K562 (cell line): Measurements from ENCODE around the gene XKR7. TPM values are rescaled to one million over a fixed set of nuclear protein-coding genes. Genes with fewer than 3 reads are reported as not detected.

Source experiments
- ATAC-seq: fragments of 200-7000 bp; cut with Tn5 transposase; 3 replicates; pipeline ENCODE4 v1.9.1; 2020; ENCODE audit warnings: moderate library complexity
- BruUV-seq: library from RNA; stranded (reverse); fragments of 400-500 nt; replicated peaks from 2 replicates; lab custom pipeline; 2021; lab: Mats Ljungman, UMichigan
- CTCF ChIA-PET: fragments of 300-600 bp; formaldehyde crosslinking; extraction: SDS; loops from one replicate; lab custom pipeline; 2021; ENCODE audit warnings: low intra/inter-chr PET ratio; lab: Yijun Ruan, JAX
- POLR2A ChIA-PET: fragments of 300-600, 350-650 bp; sonication (Branson Sonifier 250); formaldehyde crosslinking; extraction: SDS; loops from one replicate; lab custom pipeline; 2021; ENCODE audit warnings: antibody characterized with exemption, inconsistent platforms; lab: Yijun Ruan, JAX
- DNase-seq, 4 experiments: peaks; one replicate each; pipeline versions ENCODE4 v3.0.0 to v3.0.0-alpha.2; 2011 to 2018; ENCODE audit warnings: low spot score in 3 of 4, mixed read lengths in 3 of 4; ENCODE audit errors: extremely low read depth in 1 of 4
- FAIRE-seq: peaks from 2 replicates; lab custom pipeline; 2011; peaks lifted over from hg19 to GRCh38; lab: Jason Lieb, UNC
- H2AFZ ChIP-seq: 2 replicates; pipeline ENCODE4 v1.6.0; 2011; ENCODE audit warnings: low read depth, low read length, control low read depth, inconsistent platforms
- H3K27ac ChIP-seq: fragments of 200-600 bp; 3 replicates; pipeline ENCODE4 v1.8.0; 2011; ENCODE audit warnings: low read depth, mild to moderate bottlenecking, control low read depth, inconsistent platforms, low read length, moderate library complexity, mixed read lengths; ENCODE audit errors: extremely low read depth
- H3K27me3 ChIP-seq, 2 experiments: fragments of 300-600 bp in 1 of 2; 2 replicates in 1 of 2; 3 replicates in 1 of 2; pipeline versions ENCODE4 v1.6.0 to v1.8.0; 2011; ENCODE audit warnings: inconsistent platforms in 2 of 2, low read length in 2 of 2, mild to moderate bottlenecking in 1 of 2, mixed read lengths in 1 of 2, moderate library complexity in 1 of 2; ENCODE audit not compliant: control insufficient read depth in 2 of 2, insufficient read depth in 2 of 2
- H3K36me3 ChIP-seq: fragments of 300-600 bp; 3 replicates; pipeline ENCODE4 v1.8.0; 2011; ENCODE audit warnings: mild to moderate bottlenecking, low read length, inconsistent platforms; ENCODE audit not compliant: control insufficient read depth, insufficient read depth
- H3K4me1 ChIP-seq, 2 experiments: fragments of 200-600 bp in 1 of 2; replicated peaks in 1 of 2; 2 replicates in 1 of 2; 3 replicates in 1 of 2; pipeline versions ENCODE4 v1.5.1 to v1.8.0; 2011; ENCODE audit warnings: inconsistent platforms in 2 of 2, low read length in 2 of 2, mild to moderate bottlenecking in 1 of 2, mixed read lengths in 1 of 2, moderate library complexity in 1 of 2; ENCODE audit not compliant: control insufficient read depth in 2 of 2, insufficient read depth in 2 of 2
- H3K4me2 ChIP-seq: 2 replicates; pipeline ENCODE4 v1.6.1; 2011; ENCODE audit warnings: low read length, control low read depth, inconsistent platforms, mixed read lengths; ENCODE audit not compliant: insufficient read depth
- H3K4me3 ChIP-seq: fragments of 200-600 bp; sonication (generic), shearing (Covaris generic); 2 replicates; pipeline ENCODE4 v1.5.1; 2016; ENCODE audit warnings: control low read depth, inconsistent platforms
- H3K79me2 ChIP-seq: fragments of 200-600 bp; 3 replicates; pipeline ENCODE4 v1.8.0; 2011; ENCODE audit warnings: low read length, inconsistent platforms; ENCODE audit not compliant: control insufficient read depth, insufficient read depth
- H3K9ac ChIP-seq, 2 experiments: 2 replicates each; pipeline versions ENCODE4 v1.6.0 to v1.6.1; 2011; ENCODE audit warnings: low read depth in 2 of 2, low read length in 2 of 2, control low read depth in 1 of 2, inconsistent platforms in 1 of 2, mild to moderate bottlenecking in 1 of 2, mixed read lengths in 1 of 2; ENCODE audit not compliant: insufficient read depth in 1 of 2
- H3K9me1 ChIP-seq: one replicate; pipeline ENCODE4 v1.6.0; 2011; ENCODE audit warnings: inconsistent platforms, mild to moderate bottlenecking, low read length, moderate library complexity; ENCODE audit not compliant: control insufficient read depth, insufficient read depth
- H3K9me3 ChIP-seq: replicated peaks from 2 replicates; pipeline ENCODE4 v1.5.1; 2011; ENCODE audit warnings: low read depth, low read length, inconsistent platforms; ENCODE audit not compliant: control insufficient read depth, insufficient read depth
- H4K20me1 ChIP-seq: replicated peaks from 2 replicates; pipeline ENCODE4 v1.6.1; 2011; ENCODE audit warnings: low read length, inconsistent platforms, mixed read lengths; ENCODE audit not compliant: control insufficient read depth, insufficient read depth
- MLLT1 ChIP-seq, 2 experiments: fragments of 450-650 bp; IDR thresholded peaks; 2 replicates each; pipeline ENCODE4 v1.6.1; 2016
- NR2F6 ChIP-seq: fragments of 450-650 bp; formaldehyde crosslinking; IDR thresholded peaks from 2 replicates; pipeline ENCODE4 v1.4.0; 2020; ENCODE audit warnings: mild to moderate bottlenecking
- PTTG1 ChIP-seq: fragments of 450-650 bp; IDR thresholded peaks from 2 replicates; pipeline ENCODE4 v1.6.1; 2016; ENCODE audit warnings: low read depth, mild to moderate bottlenecking, missing genetic modification characterization, missing compliant biosample characterization
- SPI1 ChIP-seq: IDR thresholded peaks from 2 replicates; pipeline ENCODE4 v1.6.1; 2011; ENCODE audit warnings: low read depth, low read length, control low read depth, borderline replicate concordance
- TAF1 ChIP-seq: IDR thresholded peaks from 2 replicates; pipeline ENCODE4 v1.6.1; 2011; ENCODE audit warnings: mild to moderate bottlenecking, low read length, moderate library complexity; ENCODE audit not compliant: insufficient read depth, control insufficient read depth, severe bottlenecking; ENCODE audit errors: extremely low read depth
- ZBTB26 ChIP-seq: fragments of 450-650 bp; formaldehyde crosslinking; IDR thresholded peaks from 2 replicates; pipeline ENCODE4 v1.4.0; 2022; ENCODE audit warnings: missing genetic modification characterization
- ZKSCAN1 ChIP-seq: fragments of 150-350 bp; IDR thresholded peaks from 2 replicates; pipeline ENCODE4 v1.6.1; 2016; ENCODE audit warnings: low read depth, low read length
- ZNF384 ChIP-seq: IDR thresholded peaks from 2 replicates; pipeline ENCODE4 v1.6.1; 2012; ENCODE audit warnings: low read depth, low read length, improper control_type of control experiment
- WGBS: fragments of 100-300 bp; shearing (Covaris generic); methylation state at CpG from one replicate; pipeline ENCODE4 v1.1.6; 2016; ENCODE audit warnings: low coverage, mixed read lengths; ENCODE audit not compliant: insufficient coverage; ENCODE audit errors: missing lambda C conversion rate; 5-methylcytosine and 5-hydroxymethylcytosine counted together
- in situ Hi-C: fragments of 300-500 bp; cut with MboI; formaldehyde crosslinking; loops from 4 replicates; pipeline ENCODE4 v1.15.0; 2018; ENCODE audit warnings: inconsistent platforms, mixed read lengths
- intact Hi-C: fragments of 100-400 bp; cut with micrococcal nuclease; formaldehyde crosslinking; loops from 2 replicates; pipeline ENCODE4 v1.14.2; 2022
- polyA plus RNA-seq, 8 experiments: library from polyadenylated mRNA; depleted of rRNA in 4 of 8; stranded (reverse) in 5 of 8; unstranded in 3 of 8; fragments of >200 nt; fragmentation: Nextera tagmentation in 2 of 8; fragmentation: Illumina TruSeq in 1 of 8; extraction: Ambion mirVana in 2 of 8; extraction: Trizol in 1 of 8; gene quantifications; 2 replicates each; pipeline versions ENCODE4 v1.2.1 to v1.2.3, GENCODE V29; 2011 to 2014; ENCODE audit warnings: inconsistent platforms in 1 of 8, missing spikeins in 1 of 8
- total RNA-seq, 7 experiments: library from RNA; depleted of rRNA in 6 of 7; stranded (reverse); fragments of >200 nt in 6 of 7; fragmentation: Illumina TruSeq in 2 of 7; extraction: Trizol in 2 of 7; gene quantifications; 2 replicates each; pipeline versions ENCODE4 v1.2.1 to v1.2.3, GENCODE V29; 2011 to 2021; ENCODE audit warnings: low replicate concordance in 1 of 7

XKR7 gene
- total and polyA plus RNA-seq, 9 of the 15 experiments (the other 6 are each of a cell fraction or from before 2014, with no cell fraction given) = 0.02 TPM; not detected in 8

GRCh38 chr20:32024683-32025295 is 56.8 kb downstream of the XKR7 start (continued):
- TF ChIP-seq ZBTB26 (0 out of 2 replicates have a peak, but pooled peaks have one; percentile 45), ZNF384 (no peak), TAF1 (no peak), MLLT1 (IDR thresholded peaks at IDR 0.05) (0 out of 4 replicates have a peak, but pooled peaks of 1 of the 2 experiments have one; percentile 17), SPI1 (peak; percentile 72; the same call in 1 of the 2 replicates), PTTG1 (tag) (no peak)

GRCh38 chr20:32027643-32028042 is 59.7 kb downstream of the XKR7 start:
- no peak overlapping the region for H3K4me2 ChIP-seq
- ChIA-PET POLR2A (no interaction called here), CTCF (no interaction called here)
- no peaks in the 10 kb centered on the region for H3K9me3 ChIP-seq
- no peak overlapping the region for H3K9ac ChIP-seq
- H3K4me1 ChIP-seq = peaks cover 0 to 11% of the 10 kb centered on the region in 2 experiments; a peak in 3 of 5 replicates
- H3K9me1 ChIP-seq = no peaks in the 10 kb centered on the region
- no peak overlapping the region for H3K27ac ChIP-seq
- intact Hi-C loops (no loop called here), in situ Hi-C loops (loop anchor here (10.0 kb wide), 1 partner anchor 173 kb away; no protein-coding TSS in a partner anchor)
- H3K79me2 ChIP-seq = no peaks in the 10 kb centered on the region
- no peak for ATAC-seq
- no peak overlapping the region for H2AFZ ChIP-seq
- no peak for DNase-seq
- peaks cover 6 to 47% of the 10 kb centered on the region in 2 experiments; a peak in 4 of 5 replicates for H3K27me3 ChIP-seq
- no peak for FAIRE-seq
- H3K4me3 ChIP-seq = no peak overlapping the region
- H3K36me3 ChIP-seq = no peaks in the 10 kb centered on the region
- TF ChIP-seq NR2F6 (CRISPR knock-in tag) (no peak), ZKSCAN1 (peak; percentile 83)
- WGBS = 33% methylated on average over 3 of the region's 3 CpGs
- no peaks in the 10 kb centered on the region for H4K20me1 ChIP-seq
- BruUV-seq = no TSS peak
